HepG2 (cell line): Measurements from ENCODE around the gene TST. TPM values are rescaled to one million over a fixed set of nuclear protein-coding genes. Genes with fewer than 3 reads are reported as not detected.

Experiments
- BORCS8-MEF2B ChIP-seq: sonication (generic); formaldehyde crosslinking; IDR thresholded peaks from 2 replicates; pipeline ENCODE4 v1.8.0; 2022; ENCODE audit warnings: mild to moderate bottlenecking, missing genetic modification reagents
- HCFC1 ChIP-seq: fragments of 150-350 bp; IDR thresholded peaks from 2 replicates; pipeline ENCODE4 v1.6.1; 2014; ENCODE audit warnings: low read depth, low read length
- MED13 ChIP-seq: sonication (generic); formaldehyde crosslinking; IDR thresholded peaks from 2 replicates; pipeline ENCODE4 v1.5.0; 2020; ENCODE audit warnings: missing genetic modification reagents
- SMAD1 ChIP-seq: sonication (generic); formaldehyde crosslinking; IDR thresholded peaks from 2 replicates; pipeline ENCODE4 v1.4.0; 2020; ENCODE audit warnings: missing genetic modification reagents, low read depth, mild to moderate bottlenecking, borderline replicate concordance
- SP1 ChIP-seq, 2 experiments: fragments of 450-650 bp in 1 of 2; sonication (generic) in 1 of 2; formaldehyde crosslinking in 1 of 2; IDR thresholded peaks; 2 replicates each; pipeline versions ENCODE4 v1.4.0 to v1.6.1; 2016 to 2020; ENCODE audit warnings: missing genetic modification reagents in 1 of 2
- TAF15 ChIP-seq: fragments of 200-400 bp; formaldehyde crosslinking; IDR thresholded peaks from one replicate; pipeline ENCODE4 v1.6.1; 2018; ENCODE audit warnings: mild to moderate bottlenecking, low read depth, low read length; ENCODE audit not compliant: poor library complexity, severe bottlenecking
- TMF1 ChIP-seq: sonication (generic); formaldehyde crosslinking; IDR thresholded peaks from 2 replicates; pipeline ENCODE4 v1.8.1; 2022; ENCODE audit warnings: low read depth, missing genetic modification reagents
- WIZ ChIP-seq: sonication (generic); formaldehyde crosslinking; IDR thresholded peaks from 2 replicates; pipeline ENCODE4 v1.5.1; 2020; ENCODE audit warnings: mild to moderate bottlenecking, missing genetic modification reagents
- ZNF136 ChIP-seq: sonication (generic); formaldehyde crosslinking; IDR thresholded peaks from 2 replicates; pipeline ENCODE4 v1.8.1; 2022; ENCODE audit warnings: low read depth, mild to moderate bottlenecking, moderate library complexity, missing genetic modification reagents
- ZNF282 ChIP-seq: fragments of 450-650 bp; IDR thresholded peaks from 2 replicates; pipeline ENCODE4 v1.6.1; 2018; ENCODE audit not compliant: partially characterized antibody
- ZNF546 ChIP-seq: sonication (generic); formaldehyde crosslinking; conservative IDR thresholded peaks from 2 replicates; pipeline ENCODE4 v1.8.1; 2023; ENCODE audit warnings: mild to moderate bottlenecking, missing genetic modification reagents
- ZNF563 ChIP-seq: sonication (generic); formaldehyde crosslinking; IDR thresholded peaks from 2 replicates; pipeline ENCODE4 v1.8.0; 2022; ENCODE audit warnings: mild to moderate bottlenecking, moderate library complexity, missing genetic modification reagents
- ZNF790 ChIP-seq: sonication (generic); formaldehyde crosslinking; IDR thresholded peaks from 2 replicates; pipeline ENCODE4 v1.8.0; 2022; ENCODE audit warnings: missing genetic modification reagents, mild to moderate bottlenecking, borderline replicate concordance
- ZSCAN20 ChIP-seq: sonication (generic); formaldehyde crosslinking; IDR thresholded peaks from 2 replicates; pipeline ENCODE4 v1.4.0; 2020; ENCODE audit warnings: missing genetic modification reagents, mild to moderate bottlenecking, borderline replicate concordance
- polyA plus RNA-seq, 8 experiments: library from polyadenylated mRNA; depleted of rRNA in 3 of 8; stranded (reverse) in 7 of 8; unstranded in 1 of 8; fragments of >200 nt; fragmentation: Illumina TruSeq in 4 of 8; extraction: Trizol in 4 of 8; gene quantifications; 2 replicates each; pipeline versions ENCODE4 v1.2.1 to v1.2.3, GENCODE V29; 2011 to 2016; ENCODE audit warnings: low read depth in 4 of 8, missing spikeins in 1 of 8, mixed read lengths in 1 of 8; ENCODE audit not compliant: insufficient read depth in 1 of 8
- total RNA-seq, 5 experiments: library from RNA; depleted of rRNA; stranded (reverse); fragments of >200 nt; fragmentation: Illumina TruSeq; extraction: Trizol; gene quantifications; 2 replicates each; pipeline ENCODE4 v1.2.3, GENCODE V29; 2016; ENCODE audit warnings: low read depth in 1 of 5
- TF ChIP-seq, protein P1 (sequence below): sonication (generic); formaldehyde crosslinking; IDR thresholded peaks from 2 replicates; pipeline ENCODE4 v1.5.1; 2020; ENCODE audit warnings: mild to moderate bottlenecking, missing genetic modification reagents, borderline replicate concordance
- TF ChIP-seq, protein P2 (sequence below): IDR thresholded peaks from 2 replicates; pipeline ENCODE4 v1.6.1; 2018; ENCODE audit warnings: missing genetic modification reagents
- TF ChIP-seq, protein P3 (sequence below): sonication (generic); formaldehyde crosslinking; conservative IDR thresholded peaks from 2 replicates; pipeline ENCODE4 v1.8.0; 2022; ENCODE audit warnings: mild to moderate bottlenecking, moderate library complexity, missing genetic modification reagents
- TF ChIP-seq, protein P4 (sequence below), 2 experiments: sonication (generic) in 1 of 2; formaldehyde crosslinking in 1 of 2; IDR thresholded peaks; 2 replicates each; pipeline versions ENCODE4 v1.4.0 to v1.6.1; 2018 to 2020; ENCODE audit warnings: missing genetic modification reagents in 2 of 2, borderline replicate concordance in 1 of 2, low read depth in 1 of 2, mild to moderate bottlenecking in 1 of 2, missing biosample characterization in 1 of 2

Gene TST
- total and polyA plus RNA-seq, 2 of the 13 experiments (the other 11 are each of a cell fraction or from before 2014, with no cell fraction given) = 44.6 to 63.6 TPM

DNA sequence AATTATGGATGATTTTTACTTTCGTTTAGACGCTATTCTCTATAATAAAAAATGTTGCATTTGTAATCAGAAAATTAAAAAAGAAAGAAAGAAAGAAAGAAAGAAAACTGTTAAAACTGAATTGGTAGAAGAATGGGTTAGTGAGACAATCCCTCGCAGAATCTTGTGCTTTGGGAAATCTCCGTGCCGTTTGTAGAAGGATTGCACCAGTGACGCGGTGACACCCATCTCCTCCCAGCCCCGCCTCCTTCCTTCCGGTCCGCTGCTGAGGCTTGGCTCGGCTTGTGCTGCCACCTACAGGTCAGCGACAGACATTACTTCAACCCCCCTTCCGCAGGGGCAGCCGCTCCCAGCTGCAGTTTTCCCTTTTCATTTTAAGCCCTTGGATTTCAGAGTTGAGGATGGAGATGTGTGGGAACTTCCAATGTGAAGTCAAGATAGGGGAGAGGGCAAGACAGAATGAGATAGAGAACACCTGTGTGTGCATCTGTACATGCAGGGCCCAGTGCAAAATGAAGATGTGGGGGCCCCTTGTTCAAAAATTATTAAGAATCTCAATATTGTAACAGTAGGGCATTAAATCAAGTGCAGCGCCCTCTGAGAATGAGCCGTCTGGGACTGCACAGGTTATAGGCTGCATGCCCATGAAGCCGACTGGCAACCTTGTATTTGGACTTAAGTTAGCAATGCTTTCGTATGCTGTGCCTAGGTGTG is 41.1 kb downstream of the TST start (continued):
- TF ChIP-seq, protein P1, sequence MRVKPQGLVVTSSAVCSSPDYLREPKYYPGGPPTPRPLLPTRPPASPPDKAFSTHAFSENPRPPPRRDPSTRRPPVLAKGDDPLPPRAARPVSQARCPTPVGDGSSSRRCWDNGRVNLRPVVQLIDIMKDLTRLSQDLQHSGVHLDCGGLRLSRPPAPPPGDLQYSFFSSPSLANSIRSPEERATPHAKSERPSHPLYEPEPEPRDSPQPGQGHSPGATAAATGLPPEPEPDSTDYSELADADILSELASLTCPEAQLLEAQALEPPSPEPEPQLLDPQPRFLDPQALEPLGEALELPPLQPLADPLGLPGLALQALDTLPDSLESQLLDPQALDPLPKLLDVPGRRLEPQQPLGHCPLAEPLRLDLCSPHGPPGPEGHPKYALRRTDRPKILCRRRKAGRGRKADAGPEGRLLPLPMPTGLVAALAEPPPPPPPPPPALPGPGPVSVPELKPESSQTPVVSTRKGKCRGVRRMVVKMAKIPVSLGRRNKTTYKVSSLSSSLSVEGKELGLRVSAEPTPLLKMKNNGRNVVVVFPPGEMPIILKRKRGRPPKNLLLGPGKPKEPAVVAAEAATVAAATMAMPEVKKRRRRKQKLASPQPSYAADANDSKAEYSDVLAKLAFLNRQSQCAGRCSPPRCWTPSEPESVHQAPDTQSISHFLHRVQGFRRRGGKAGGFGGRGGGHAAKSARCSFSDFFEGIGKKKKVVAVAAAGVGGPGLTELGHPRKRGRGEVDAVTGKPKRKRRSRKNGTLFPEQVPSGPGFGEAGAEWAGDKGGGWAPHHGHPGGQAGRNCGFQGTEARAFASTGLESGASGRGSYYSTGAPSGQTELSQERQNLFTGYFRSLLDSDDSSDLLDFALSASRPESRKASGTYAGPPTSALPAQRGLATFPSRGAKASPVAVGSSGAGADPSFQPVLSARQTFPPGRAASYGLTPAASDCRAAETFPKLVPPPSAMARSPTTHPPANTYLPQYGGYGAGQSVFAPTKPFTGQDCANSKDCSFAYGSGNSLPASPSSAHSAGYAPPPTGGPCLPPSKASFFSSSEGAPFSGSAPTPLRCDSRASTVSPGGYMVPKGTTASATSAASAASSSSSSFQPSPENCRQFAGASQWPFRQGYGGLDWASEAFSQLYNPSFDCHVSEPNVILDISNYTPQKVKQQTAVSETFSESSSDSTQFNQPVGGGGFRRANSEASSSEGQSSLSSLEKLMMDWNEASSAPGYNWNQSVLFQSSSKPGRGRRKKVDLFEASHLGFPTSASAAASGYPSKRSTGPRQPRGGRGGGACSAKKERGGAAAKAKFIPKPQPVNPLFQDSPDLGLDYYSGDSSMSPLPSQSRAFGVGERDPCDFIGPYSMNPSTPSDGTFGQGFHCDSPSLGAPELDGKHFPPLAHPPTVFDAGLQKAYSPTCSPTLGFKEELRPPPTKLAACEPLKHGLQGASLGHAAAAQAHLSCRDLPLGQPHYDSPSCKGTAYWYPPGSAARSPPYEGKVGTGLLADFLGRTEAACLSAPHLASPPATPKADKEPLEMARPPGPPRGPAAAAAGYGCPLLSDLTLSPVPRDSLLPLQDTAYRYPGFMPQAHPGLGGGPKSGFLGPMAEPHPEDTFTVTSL = no peak
- TF ChIP-seq, protein P2, sequence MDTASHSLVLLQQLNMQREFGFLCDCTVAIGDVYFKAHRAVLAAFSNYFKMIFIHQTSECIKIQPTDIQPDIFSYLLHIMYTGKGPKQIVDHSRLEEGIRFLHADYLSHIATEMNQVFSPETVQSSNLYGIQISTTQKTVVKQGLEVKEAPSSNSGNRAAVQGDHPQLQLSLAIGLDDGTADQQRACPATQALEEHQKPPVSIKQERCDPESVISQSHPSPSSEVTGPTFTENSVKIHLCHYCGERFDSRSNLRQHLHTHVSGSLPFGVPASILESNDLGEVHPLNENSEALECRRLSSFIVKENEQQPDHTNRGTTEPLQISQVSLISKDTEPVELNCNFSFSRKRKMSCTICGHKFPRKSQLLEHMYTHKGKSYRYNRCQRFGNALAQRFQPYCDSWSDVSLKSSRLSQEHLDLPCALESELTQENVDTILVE (CRISPR knock-in tag) = no peak
- no peak for TF ChIP-seq TAF15
- no peak for TF ChIP-seq SMAD1 (CRISPR knock-in tag)
- TF ChIP-seq, protein P3, sequence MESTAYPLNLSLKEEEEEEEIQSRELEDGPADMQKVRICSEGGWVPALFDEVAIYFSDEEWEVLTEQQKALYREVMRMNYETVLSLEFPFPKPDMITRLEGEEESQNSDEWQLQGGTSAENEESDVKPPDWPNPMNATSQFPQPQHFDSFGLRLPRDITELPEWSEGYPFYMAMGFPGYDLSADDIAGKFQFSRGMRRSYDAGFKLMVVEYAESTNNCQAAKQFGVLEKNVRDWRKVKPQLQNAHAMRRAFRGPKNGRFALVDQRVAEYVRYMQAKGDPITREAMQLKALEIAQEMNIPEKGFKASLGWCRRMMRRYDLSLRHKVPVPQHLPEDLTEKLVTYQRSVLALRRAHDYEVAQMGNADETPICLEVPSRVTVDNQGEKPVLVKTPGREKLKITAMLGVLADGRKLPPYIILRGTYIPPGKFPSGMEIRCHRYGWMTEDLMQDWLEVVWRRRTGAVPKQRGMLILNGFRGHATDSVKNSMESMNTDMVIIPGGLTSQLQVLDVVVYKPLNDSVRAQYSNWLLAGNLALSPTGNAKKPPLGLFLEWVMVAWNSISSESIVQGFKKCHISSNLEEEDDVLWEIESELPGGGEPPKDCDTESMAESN = 0 out of 2 replicates have a peak, but pooled peaks have one; percentile 49
- TF ChIP-seq HCFC1 = 0 out of 2 replicates have a peak, but pooled peaks have one; percentile 5
- TF ChIP-seq BORCS8-MEF2B (CRISPR knock-in tag) = no peak
- no peak for TF ChIP-seq SP1 (IDR thresholded peaks at IDR 0.05)
- TF ChIP-seq SP1 (CRISPR knock-in tag; IDR thresholded peaks at IDR 0.05) = peak; percentile 60; the same call in 1 of the 2 replicates
- TF ChIP-seq ZSCAN20 (CRISPR knock-in tag) = no peak
- TF ChIP-seq MED13 = no peak
- no peak for TF ChIP-seq TMF1
- no peak for TF ChIP-seq ZNF546 (CRISPR knock-in tag)
- no peak for TF ChIP-seq WIZ (CRISPR knock-in tag)
- TF ChIP-seq ZNF282 = no peak
- TF ChIP-seq ZNF563 (CRISPR knock-in tag) = no peak
- TF ChIP-seq ZNF136 (CRISPR knock-in tag) = no peak
- TF ChIP-seq, protein P4, sequence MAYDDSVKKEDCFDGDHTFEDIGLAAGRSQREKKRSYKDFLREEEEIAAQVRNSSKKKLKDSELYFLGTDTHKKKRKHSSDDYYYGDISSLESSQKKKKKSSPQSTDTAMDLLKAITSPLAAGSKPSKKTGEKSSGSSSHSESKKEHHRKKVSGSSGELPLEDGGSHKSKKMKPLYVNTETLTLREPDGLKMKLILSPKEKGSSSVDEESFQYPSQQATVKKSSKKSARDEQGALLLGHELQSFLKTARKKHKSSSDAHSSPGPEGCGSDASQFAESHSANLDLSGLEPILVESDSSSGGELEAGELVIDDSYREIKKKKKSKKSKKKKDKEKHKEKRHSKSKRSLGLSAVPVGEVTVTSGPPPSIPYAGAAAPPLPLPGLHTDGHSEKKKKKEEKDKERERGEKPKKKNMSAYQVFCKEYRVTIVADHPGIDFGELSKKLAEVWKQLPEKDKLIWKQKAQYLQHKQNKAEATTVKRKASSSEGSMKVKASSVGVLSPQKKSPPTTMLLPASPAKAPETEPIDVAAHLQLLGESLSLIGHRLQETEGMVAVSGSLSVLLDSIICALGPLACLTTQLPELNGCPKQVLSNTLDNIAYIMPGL (CRISPR knock-in tag; IDR thresholded peaks at IDR 0.05; ENCODE audit: borderline replicate concordance in 1 of 2, low read depth in 1 of 2) = peak in 1 of 2 experiments; percentile 71; a peak in 1 of 4 replicates
- TF ChIP-seq ZNF790 = no peak
